HG02885 (cell line): ENCODE results near the gene CD4.

Source experiments
- ATAC-seq: cut with Tn5 transposase; IDR thresholded peaks from one replicate; pipeline ENCODE4 v1.9.1; 2021; ENCODE audit warnings: mild to moderate bottlenecking; ENCODE audit not compliant: unreplicated experiment, poor library complexity

The CD4 gene

DNA sequence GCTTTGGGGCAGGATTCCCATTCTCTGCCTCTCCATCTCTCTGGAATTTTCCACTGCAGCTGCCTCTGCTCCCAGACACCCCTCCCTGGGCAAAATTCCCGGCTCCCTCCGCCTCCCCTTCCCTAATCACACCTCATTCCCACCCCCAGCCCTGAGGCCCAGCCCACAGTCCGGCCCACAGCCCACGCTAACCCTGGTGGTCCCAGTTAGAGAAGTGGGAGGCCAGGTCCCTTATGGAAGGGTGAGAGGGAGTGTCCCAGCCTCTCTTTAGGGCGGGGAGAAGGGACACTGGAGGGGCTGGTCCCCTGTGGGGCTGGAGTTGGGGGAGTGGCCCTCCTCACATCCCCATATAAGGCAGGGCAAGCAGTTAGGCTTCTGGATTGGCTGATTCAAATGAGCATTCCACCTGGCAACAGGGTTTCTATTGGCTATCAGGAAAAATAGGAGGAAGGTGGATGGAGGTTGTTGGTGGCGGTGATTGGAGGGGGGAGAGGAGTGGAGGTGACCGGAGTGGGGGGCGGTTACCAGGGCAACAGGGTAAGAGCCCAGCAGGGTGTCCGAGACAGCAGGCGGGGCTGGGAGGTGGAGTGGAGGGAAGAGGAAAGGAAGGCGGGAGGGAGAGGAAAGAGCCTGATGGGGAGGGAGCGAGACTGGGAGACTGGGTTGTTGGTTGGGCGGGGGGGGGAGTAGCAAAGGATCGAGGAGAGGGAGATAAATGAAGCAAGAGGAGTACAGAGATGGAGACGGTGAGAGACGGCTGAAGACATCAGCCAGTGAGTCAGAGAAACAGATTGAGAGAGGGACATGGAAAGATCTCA, 25.1 kb upstream of the CD4 start:
- ATAC-seq: peak; percentile 87

- ATAC-seq: no peak
These were observed 24.2 kb upstream of the CD4 start for GRCh38 chr12:6765048-6765633.

DNA sequence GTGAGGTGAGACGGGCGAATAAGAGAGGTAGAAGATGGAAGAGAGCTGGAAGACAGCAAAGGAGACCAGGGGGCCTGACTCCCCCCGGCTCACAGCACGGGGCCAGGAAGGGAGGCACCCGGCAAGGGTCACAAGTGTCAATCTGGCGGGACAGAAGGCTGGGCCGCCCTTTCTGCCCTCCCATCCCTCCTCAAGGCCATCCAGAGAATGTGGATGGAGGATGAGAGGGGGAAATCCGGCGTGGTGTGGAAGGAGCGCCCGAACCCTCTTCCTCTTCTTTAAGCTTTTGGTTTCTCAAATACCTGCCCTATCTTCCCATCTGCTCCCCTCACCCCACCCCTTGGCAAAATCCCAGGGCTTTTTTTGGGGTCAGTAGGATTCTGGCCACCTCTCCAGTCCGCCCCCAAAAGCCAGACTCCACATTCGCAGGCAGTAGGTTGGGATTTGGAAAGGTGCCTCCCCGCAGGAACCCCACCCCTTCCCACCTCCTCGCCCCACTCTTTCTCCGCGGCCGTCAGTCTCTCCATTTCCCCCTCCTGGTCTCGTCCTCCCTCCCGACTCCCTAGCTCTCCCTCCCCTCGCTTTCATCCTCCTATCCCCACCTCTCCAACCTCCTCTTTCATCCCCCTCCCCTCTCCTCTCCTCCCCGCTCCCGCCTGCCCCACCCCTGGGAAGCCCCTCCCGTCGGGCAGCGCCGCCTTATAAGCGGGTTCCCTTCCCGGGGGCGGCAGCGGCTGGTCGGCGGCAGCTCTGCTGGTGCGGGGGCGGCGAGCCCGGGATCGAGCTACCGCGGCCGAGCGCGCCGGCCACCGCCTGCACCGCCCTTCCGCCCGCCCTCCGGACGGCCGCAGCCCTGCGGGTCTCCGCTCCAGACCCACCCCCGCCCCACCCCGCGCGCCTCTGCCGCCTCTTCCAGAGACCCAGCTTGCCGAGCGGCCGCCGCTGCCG, 23.4 kb upstream of the CD4 start, which contains the start of gene PTMS:
Gene PTMS (plus strand): TSS at position 730 of the 948 bp plus-strand sequence. CDS start 343 bp downstream, outside the sequence.
- ATAC-seq: peak; percentile 23

DNA sequence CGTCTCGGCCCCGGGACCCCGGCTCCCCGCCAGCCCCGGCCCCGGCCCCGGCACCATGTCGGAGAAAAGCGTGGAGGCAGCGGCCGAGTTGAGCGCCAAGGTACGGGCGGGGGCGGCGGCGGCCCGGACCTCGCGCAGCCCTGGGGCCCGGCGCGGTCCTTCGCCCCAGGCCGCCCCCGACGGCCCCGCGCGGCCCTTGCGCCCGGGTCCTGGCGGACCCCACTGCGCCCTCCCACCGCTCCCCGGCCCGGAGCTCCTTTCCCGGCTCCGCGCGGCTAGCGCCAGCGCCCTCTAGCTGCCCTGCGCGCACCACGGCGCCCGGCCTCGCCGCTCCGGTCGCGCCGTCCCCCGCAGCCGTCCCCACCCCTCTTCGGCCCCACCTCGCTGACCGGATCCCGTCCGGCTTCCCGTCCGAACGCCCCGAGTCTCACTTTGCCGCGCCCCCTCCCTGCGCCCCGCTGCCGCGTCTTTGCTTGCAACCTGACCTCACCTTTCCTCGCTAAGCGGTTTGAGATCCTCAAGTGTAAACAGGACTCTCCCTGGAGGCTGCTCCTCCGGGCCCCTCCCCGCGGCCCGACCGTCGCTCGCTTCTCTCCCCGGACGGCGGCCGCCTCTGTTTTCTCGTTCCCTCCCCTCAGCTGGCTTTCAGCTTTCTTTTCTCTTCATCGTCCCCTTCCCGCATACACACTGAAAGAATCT, 22.5 kb upstream of the CD4 start:
- peak; percentile 57 for ATAC-seq

DNA sequence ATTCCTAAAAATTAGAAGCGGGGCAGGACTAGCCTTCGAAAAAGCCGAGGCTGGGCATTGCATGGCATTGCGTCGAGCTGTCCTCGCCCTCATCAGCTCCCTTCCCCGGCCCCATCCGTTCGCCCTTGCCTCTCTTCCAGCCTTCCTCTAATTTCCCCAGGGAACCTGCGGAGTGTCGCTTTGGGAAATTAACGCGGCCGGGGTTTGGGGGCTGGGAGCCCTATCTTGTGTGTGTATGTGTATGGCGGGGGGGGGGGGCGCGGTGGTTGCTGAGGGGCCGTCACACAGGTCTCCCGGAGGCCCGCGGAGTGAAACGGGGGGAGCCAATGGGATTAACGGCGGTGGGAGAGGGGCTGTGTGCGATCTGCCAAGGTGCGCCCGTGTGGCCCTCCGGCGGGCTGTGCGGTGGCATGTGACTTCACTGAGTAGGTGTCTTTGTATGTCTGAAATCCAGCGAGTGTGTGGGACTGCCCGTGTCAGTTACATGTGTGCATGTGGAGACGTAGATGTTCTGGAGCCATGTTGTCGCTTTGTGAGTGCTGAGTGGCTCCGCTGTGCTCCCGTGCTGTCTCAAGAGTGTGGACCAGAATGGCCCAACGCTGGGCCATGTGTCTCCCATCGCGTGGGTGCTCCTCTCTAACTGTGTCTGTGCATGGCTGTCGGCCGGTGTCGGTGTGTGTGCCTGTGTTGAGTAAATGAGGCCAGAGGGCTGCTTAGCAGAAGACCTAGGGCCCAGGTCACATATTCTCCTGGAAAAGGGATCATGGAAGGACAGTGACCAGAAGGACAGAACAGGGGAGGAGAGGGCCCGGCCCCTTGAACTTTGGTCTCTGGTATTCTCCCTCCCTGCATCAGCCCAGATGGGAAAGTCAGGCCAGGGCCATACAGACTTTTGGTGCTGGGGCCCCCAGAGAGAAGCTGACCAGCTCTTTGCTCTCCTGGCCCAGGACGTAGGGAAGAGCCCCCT, 21.7 kb upstream of the CD4 start:
- no peak for ATAC-seq

DNA sequence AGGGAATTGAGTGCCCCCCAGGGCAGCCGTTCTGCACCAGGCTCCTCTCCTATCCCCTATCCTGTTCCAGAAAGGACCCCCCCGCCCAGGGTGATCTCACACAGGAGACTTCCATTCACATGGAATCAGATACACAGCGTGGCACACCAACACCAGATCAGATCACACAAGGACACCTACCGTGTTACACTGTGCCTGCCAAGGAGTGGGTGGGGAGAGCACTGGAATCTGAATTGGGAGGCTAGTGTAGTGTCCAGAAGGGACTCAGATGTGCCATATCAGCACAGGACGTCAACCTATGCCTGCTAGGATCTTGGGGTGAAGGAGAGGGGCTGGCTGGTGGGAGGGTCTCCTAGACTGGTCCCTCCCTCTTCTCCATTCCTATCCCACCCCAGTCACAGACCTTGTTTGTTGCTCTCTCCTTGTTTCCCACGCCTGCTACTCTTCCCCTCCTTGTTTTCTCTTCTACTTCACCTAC, 20.9 kb upstream of the CD4 start:
- ATAC-seq: no peak

- no peak for ATAC-seq
These were observed 20.3 kb upstream of the CD4 start for GRCh38 chr12:6768990-6769389.

GRCh38 chr12:6769666-6770065, 19.7 kb upstream of the CD4 start:
- ATAC-seq: no peak

GRCh38 chr12:6770094-6770493, 19.2 kb upstream of the CD4 start:
- ATAC-seq: no peak

DNA sequence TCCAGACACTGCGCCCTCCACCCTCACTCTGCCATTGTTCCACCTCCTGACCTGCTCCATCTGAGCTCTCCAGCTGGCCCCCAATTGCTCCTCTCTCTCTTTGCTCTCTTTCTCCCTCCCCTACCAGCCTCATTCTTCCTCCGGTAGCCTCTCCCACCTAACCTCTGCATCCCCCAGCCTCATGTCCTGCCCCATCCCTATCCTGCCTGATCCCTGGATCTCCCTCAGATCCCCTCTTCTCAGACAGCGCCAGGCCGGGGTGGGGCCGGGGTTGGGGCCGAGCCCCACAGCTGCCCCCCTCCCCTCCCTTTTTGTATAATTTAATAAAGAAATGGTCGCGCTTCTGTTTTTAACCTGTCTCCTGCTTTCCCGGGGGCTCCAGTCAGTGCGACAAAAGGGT, 18.7 kb upstream of the CD4 start:
- ATAC-seq: no peak

GRCh38 chr12:6771091-6771495, 18.2 kb upstream of the CD4 start:
- no peak for ATAC-seq

DNA sequence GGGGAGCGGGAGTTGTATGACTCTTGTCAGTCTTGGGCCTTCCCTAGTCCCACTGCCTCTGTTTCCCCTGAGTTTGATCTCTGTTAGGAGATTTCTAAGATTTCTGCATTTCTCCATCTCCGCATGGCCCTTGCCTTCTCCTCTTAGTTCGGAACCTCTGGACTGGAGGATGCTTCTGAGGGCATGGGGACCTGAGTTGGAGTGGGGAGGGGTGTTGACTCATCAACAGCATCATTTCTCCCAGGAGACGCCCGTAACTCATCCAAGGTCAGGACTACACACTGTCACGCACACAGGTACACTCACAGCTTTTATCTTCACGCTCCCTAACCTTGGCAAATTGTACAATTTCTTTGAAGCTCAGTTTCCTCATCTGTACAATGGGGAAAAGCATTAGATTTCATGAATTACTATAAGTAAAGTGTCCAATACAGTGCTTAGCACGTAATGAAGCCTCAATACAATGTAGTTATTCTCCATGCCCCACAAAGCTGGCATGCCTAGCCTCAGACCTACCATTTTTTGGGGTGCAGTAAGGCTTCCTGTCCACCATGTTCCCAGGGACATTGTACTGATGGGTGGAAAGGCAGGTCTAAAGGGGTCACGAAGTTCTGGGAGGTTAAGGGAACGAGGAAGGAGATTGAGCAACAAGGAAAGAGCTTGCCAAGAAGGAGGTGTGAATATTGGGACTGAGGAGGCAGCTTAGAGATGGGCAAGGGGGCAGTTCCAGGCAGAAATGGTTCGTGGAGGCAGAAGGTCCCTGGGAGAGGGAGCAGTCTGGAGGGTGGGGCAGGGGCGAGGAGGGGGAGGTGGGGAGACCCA, 17.6 kb upstream of the CD4 start:
- no peak for ATAC-seq

- no peak for ATAC-seq
These were observed 17.0 kb upstream of the CD4 start, which contains the start of gene LAG3 for GRCh38 chr12:6772331-6772695. Gene LAG3 (plus strand): TSS chr12:6772520. CDS start chr12:6772853, 333 bp downstream.

GRCh38 chr12:6772726-6773589, 16.4 kb upstream of the CD4 start:
- no peak for ATAC-seq

DNA sequence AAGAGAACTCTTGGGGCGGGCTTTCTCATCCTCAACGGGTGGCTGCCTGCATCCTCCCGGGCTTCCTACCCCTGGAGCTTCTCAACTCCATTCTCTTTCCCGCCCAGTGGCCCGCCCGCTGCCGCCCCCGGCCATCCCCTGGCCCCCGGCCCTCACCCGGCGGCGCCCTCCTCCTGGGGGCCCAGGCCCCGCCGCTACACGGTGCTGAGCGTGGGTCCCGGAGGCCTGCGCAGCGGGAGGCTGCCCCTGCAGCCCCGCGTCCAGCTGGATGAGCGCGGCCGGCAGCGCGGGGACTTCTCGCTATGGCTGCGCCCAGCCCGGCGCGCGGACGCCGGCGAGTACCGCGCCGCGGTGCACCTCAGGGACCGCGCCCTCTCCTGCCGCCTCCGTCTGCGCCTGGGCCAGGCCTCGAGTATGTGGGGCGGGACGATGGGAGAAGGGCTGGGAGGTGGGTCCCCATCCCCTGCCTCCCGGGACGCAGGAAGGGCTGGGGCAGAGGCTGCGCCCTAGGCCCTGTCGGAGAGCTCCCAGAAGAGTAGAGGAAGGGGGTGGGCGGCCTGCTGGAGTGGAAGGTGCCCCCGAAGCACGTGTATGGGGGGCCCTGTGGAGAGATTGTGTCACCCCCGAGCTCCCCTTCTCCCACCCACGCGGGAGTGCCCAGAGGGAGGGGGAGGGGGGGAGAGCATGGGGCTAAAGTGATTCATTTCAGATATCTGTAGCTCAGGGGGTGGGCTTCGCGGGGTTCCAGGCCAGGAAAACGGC, 15.6 kb upstream of the CD4 start:
- ATAC-seq: no peak

DNA sequence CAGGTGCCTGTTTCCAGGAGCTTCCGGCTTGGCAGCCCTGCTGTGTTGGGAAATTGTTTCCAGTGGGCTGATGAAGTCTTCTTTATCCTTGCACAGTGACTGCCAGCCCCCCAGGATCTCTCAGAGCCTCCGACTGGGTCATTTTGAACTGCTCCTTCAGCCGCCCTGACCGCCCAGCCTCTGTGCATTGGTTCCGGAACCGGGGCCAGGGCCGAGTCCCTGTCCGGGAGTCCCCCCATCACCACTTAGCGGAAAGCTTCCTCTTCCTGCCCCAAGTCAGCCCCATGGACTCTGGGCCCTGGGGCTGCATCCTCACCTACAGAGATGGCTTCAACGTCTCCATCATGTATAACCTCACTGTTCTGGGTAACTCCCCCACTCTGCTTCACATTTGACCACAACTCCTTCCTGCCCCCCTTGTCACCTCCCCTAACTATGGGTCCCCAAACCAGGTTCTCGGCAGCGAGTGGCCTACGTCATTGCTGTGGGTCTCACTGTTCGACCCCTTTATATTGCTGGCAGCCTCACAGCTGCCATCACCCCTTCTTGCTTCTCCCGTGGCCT, 14.7 kb upstream of the CD4 start:
- ATAC-seq: no peak
